Upper lobe of left lung (tissue), 4 donors: Measurements from ENCODE around the gene FAM227B.

Experiments
- CTCF ChIP-seq, 6 experiments: fragments of 450-650 bp in 4 of 6; fragments of 200-600 bp in 2 of 6; sonication (generic) in 2 of 6; IDR thresholded peaks; one replicate each; pipeline ENCODE4 v1.5.1; 2016 to 2019; ENCODE audit warnings: antibody characterized with exemption in 6 of 6
- EP300 ChIP-seq, 4 donors: sonication (generic); formaldehyde crosslinking; IDR thresholded peaks; one replicate each; pipeline ENCODE4 v1.5.1; 2017; ENCODE audit warnings: antibody characterized with exemption in 4 of 4, control low read depth in 2 of 4
- POLR2A ChIP-seq, 4 donors: fragments of 450-650 bp; IDR thresholded peaks; one replicate each; pipeline ENCODE4 v1.5.1; 2016 to 2017; ENCODE audit warnings: antibody characterized with exemption in 4 of 4, mild to moderate bottlenecking in 2 of 4
- POLR2AphosphoS5 ChIP-seq, 2 donors: sonication (generic); formaldehyde crosslinking; IDR thresholded peaks; one replicate each; pipeline ENCODE4 v1.5.1; 2017; ENCODE audit warnings: antibody characterized with exemption in 2 of 2

GRCh38 chr15:49361370-49361769 lies 259.2 kb downstream of the FAM227B start:
- no peak for TF ChIP-seq POLR2A (IDR thresholded peaks at IDR 0.05)
- TF ChIP-seq CTCF (IDR thresholded peaks at IDR 0.05) = no peak
- TF ChIP-seq POLR2AphosphoS5 (IDR thresholded peaks at IDR 0.05) = no peak
- TF ChIP-seq EP300 (IDR thresholded peaks at IDR 0.05) = no peak
